ENCODE results near the gene EPHB1.

Gene EPHB1

DNA sequence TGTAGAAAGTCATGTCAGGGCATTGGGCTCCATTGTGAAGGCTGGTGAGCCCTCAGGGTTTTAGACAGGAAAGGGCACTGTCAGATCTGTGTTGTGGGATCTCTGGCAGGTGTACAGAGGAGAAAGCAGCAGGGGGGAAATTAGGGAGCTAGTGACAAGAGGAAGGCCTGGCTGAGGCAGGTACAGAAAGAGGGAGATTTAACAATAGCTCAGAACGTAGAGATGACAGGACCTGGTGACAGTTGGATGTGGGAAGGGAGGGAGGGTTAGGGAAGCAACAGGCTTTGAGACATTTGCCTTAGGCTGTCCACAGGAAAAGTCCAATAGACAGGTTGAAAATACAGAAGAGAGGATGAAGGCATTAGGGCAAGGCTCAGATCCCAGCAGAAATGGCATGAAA is 288.1 kb downstream of the EPHB1 start:
- ATAC-seq: no peak
- no peak for TF ChIP-seq RARB (CRISPR knock-in tag; IDR thresholded peaks at IDR 0.05)
- TF ChIP-seq ZNF8 (CRISPR knock-in tag; IDR thresholded peaks at IDR 0.05): no peak
- TF ChIP-seq, protein P1, sequence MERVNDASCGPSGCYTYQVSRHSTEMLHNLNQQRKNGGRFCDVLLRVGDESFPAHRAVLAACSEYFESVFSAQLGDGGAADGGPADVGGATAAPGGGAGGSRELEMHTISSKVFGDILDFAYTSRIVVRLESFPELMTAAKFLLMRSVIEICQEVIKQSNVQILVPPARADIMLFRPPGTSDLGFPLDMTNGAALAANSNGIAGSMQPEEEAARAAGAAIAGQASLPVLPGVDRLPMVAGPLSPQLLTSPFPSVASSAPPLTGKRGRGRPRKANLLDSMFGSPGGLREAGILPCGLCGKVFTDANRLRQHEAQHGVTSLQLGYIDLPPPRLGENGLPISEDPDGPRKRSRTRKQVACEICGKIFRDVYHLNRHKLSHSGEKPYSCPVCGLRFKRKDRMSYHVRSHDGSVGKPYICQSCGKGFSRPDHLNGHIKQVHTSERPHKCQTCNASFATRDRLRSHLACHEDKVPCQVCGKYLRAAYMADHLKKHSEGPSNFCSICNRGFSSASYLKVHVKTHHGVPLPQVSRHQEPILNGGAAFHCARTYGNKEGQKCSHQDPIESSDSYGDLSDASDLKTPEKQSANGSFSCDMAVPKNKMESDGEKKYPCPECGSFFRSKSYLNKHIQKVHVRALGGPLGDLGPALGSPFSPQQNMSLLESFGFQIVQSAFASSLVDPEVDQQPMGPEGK (CRISPR knock-in tag; IDR thresholded peaks at IDR 0.05; ENCODE audit: borderline replicate concordance): no peak
- TF ChIP-seq SNAI2 (CRISPR knock-in tag; IDR thresholded peaks at IDR 0.05): no peak
- TF ChIP-seq GLIS3 (CRISPR knock-in tag; IDR thresholded peaks at IDR 0.05): no peak

DNA sequence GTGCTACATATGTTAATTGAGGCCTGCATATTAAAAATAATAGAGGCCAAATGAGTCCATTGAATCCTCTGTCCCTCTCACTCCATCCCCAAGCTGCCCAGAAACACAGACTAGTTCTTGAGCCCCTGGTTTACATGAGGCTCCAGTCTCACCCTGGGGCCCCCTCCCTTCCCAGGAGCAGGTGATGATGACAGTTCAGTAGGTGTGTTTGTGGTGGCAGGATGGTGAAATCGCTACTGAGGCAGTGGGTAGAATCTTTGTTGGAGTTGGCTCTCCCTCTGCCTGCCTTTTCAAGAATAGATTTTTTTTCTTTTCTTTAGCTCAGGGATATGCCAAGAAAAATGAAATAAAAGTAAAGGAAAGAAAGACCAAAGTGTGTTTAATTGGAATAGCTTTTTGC is 288.7 kb downstream of the EPHB1 start:
- TF ChIP-seq TCF4 (CRISPR knock-in tag; IDR thresholded peaks at IDR 0.05; ENCODE audit: borderline replicate concordance): no peak
- no peak for TF ChIP-seq SNAI2 (CRISPR knock-in tag; IDR thresholded peaks at IDR 0.05)
- no peak for ATAC-seq

DNA sequence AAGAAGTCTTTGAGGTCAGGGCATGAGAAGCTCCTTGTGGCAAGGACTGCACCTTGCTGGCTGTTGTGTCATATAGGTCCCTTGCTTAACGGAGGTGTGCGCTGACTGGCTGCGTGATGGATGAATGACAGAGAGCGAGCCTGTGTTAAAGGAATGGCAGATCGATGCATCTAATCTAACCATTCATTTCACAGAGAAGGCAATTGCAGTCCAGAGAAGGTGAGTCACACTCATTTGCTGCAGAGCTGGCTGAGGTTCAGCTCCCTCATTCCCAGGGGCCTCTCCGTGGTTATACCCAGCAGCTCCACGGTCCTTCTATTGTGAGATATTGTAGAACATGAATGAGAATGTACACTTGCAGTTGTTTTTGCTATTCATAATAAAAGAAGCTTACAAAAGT is 289.3 kb downstream of the EPHB1 start:
- TF ChIP-seq TOX (CRISPR knock-in tag; IDR thresholded peaks at IDR 0.05; ENCODE audit: borderline replicate concordance) (no peak), TCF4 (CRISPR knock-in tag; IDR thresholded peaks at IDR 0.05; ENCODE audit: borderline replicate concordance) (no peak), ZFP30 (CRISPR knock-in tag; IDR thresholded peaks at IDR 0.05) (no peak), ZNF8 (CRISPR knock-in tag; IDR thresholded peaks at IDR 0.05) (no peak)
- TF ChIP-seq, protein P2, sequence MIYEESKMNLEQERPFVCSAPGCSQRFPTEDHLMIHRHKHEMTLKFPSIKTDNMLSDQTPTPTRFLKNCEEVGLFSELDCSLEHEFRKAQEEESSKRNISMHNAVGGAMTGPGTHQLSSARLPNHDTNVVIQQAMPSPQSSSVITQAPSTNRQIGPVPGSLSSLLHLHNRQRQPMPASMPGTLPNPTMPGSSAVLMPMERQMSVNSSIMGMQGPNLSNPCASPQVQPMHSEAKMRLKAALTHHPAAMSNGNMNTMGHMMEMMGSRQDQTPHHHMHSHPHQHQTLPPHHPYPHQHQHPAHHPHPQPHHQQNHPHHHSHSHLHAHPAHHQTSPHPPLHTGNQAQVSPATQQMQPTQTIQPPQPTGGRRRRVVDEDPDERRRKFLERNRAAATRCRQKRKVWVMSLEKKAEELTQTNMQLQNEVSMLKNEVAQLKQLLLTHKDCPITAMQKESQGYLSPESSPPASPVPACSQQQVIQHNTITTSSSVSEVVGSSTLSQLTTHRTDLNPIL (CRISPR knock-in tag; IDR thresholded peaks at IDR 0.05; ENCODE audit: low read depth): no peak
- TF ChIP-seq, protein P3, sequence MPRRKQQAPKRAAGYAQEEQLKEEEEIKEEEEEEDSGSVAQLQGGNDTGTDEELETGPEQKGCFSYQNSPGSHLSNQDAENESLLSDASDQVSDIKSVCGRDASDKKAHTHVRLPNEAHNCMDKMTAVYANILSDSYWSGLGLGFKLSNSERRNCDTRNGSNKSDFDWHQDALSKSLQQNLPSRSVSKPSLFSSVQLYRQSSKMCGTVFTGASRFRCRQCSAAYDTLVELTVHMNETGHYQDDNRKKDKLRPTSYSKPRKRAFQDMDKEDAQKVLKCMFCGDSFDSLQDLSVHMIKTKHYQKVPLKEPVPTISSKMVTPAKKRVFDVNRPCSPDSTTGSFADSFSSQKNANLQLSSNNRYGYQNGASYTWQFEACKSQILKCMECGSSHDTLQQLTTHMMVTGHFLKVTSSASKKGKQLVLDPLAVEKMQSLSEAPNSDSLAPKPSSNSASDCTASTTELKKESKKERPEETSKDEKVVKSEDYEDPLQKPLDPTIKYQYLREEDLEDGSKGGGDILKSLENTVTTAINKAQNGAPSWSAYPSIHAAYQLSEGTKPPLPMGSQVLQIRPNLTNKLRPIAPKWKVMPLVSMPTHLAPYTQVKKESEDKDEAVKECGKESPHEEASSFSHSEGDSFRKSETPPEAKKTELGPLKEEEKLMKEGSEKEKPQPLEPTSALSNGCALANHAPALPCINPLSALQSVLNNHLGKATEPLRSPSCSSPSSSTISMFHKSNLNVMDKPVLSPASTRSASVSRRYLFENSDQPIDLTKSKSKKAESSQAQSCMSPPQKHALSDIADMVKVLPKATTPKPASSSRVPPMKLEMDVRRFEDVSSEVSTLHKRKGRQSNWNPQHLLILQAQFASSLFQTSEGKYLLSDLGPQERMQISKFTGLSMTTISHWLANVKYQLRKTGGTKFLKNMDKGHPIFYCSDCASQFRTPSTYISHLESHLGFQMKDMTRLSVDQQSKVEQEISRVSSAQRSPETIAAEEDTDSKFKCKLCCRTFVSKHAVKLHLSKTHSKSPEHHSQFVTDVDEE (CRISPR knock-in tag; IDR thresholded peaks at IDR 0.05): no peak
- peak; percentile 60; the same call in 2 of the 3 replicates for ATAC-seq

DNA sequence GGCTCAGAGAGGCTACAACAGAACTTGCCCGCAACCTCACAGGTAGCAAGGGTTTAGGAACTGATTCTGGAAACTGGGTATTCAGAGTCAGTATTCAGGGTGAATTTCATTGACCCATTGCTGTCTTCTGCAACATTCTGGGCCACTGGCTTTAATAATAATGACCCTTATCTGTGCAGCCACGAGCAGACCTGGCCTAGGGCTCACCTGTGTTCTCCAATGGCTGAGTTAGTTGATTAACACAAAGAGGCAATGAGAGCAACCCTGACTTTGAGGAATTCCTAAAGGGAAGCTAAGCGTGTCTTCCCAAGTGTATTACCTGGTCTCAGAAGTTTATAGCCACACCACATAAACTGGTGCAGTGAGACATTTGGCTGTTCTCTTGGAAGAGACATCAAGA is 289.9 kb downstream of the EPHB1 start:
- no peak for TF ChIP-seq RARB (CRISPR knock-in tag; IDR thresholded peaks at IDR 0.05)
- TF ChIP-seq PPARA (CRISPR knock-in tag; IDR thresholded peaks at IDR 0.05; ENCODE audit: borderline replicate concordance): no peak
- TF ChIP-seq, protein P4, sequence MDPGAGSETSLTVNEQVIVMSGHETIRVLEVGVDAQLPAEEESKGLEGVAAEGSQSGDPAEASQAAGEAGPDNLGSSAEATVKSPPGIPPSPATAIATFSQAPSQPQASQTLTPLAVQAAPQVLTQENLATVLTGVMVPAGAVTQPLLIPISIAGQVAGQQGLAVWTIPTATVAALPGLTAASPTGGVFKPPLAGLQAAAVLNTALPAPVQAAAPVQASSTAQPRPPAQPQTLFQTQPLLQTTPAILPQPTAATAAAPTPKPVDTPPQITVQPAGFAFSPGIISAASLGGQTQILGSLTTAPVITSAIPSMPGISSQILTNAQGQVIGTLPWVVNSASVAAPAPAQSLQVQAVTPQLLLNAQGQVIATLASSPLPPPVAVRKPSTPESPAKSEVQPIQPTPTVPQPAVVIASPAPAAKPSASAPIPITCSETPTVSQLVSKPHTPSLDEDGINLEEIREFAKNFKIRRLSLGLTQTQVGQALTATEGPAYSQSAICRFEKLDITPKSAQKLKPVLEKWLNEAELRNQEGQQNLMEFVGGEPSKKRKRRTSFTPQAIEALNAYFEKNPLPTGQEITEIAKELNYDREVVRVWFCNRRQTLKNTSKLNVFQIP (CRISPR knock-in tag; IDR thresholded peaks at IDR 0.05; ENCODE audit: borderline replicate concordance, low read depth): no peak
- TF ChIP-seq, protein P5, sequence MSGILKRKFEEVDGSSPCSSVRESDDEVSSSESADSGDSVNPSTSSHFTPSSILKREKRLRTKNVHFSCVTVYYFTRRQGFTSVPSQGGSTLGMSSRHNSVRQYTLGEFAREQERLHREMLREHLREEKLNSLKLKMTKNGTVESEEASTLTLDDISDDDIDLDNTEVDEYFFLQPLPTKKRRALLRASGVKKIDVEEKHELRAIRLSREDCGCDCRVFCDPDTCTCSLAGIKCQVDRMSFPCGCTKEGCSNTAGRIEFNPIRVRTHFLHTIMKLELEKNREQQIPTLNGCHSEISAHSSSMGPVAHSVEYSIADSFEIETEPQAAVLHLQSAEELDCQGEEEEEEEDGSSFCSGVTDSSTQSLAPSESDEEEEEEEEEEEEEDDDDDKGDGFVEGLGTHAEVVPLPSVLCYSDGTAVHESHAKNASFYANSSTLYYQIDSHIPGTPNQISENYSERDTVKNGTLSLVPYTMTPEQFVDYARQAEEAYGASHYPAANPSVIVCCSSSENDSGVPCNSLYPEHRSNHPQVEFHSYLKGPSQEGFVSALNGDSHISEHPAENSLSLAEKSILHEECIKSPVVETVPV (CRISPR knock-in tag; IDR thresholded peaks at IDR 0.05): no peak
- TF ChIP-seq, protein P3 (CRISPR knock-in tag; IDR thresholded peaks at IDR 0.05): no peak
- ATAC-seq: no peak

Measured in SK-N-SH treated with all-trans-retinoic acid at 6 μM for 48 hours (cell line).